SHP77 (cell line): Measurements from ENCODE around the gene SCYL3.
A peak's percentile ranks its signal among the peaks of the same experiment; 100 is the strongest.
"Not testable (repeated sequence)": the region's sequence is repeated elsewhere in the genome, so short reads cannot be mapped to it uniquely, and the experiment has no call there.

Experiments used
- DNase-seq, 2 experiments: peaks; one replicate each; lab custom pipeline; 2025; lab: John Stamatoyannopoulos, UW

Gene SCYL3

GRCh38 chr1:169893645-169894423 lies at the start of gene SCYL3:
Gene SCYL3, minus strand, starts transcription at chr1:169893896. Its CDS starts 5,056 bp downstream, at chr1:169888840.
- DNase-seq = peak; percentile 94 to 95

GRCh38 chr1:169941982-169942830 lies 48.5 kb upstream of the SCYL3 start:
- no peak for DNase-seq

- no peak for DNase-seq
Measured at GRCh38 chr1:169933984-169934725, 40.5 kb upstream of the SCYL3 start.

GRCh38 chr1:169931795-169932231 lies 38.1 kb upstream of the SCYL3 start:
- no peak for DNase-seq

- no peak for DNase-seq
Measured at GRCh38 chr1:169929210-169929526, 35.5 kb upstream of the SCYL3 start.

GRCh38 chr1:169928438-169929209 lies 34.9 kb upstream of the SCYL3 start:
- DNase-seq = peak; percentile 28 to 37

GRCh38 chr1:169925505-169926482 lies 32.1 kb upstream of the SCYL3 start:
- DNase-seq = no peak

GRCh38 chr1:169924829-169925228 lies 31.1 kb upstream of the SCYL3 start:
- no peak for DNase-seq

- no peak for DNase-seq
Measured at GRCh38 chr1:169924063-169924462, 30.4 kb upstream of the SCYL3 start.

- no peak for DNase-seq
Measured at GRCh38 chr1:169921080-169921479, 27.4 kb upstream of the SCYL3 start.

- DNase-seq = no peak
Measured at GRCh38 chr1:169918927-169919326, 25.2 kb upstream of the SCYL3 start.

GRCh38 chr1:169918220-169918619 lies 24.5 kb upstream of the SCYL3 start:
- DNase-seq = not testable (repeated sequence)

GRCh38 chr1:169915150-169915549 lies 21.5 kb upstream of the SCYL3 start:
- no peak for DNase-seq

GRCh38 chr1:169914531-169914930 lies 20.8 kb upstream of the SCYL3 start:
- no peak for DNase-seq

GRCh38 chr1:169909499-169909898 lies 15.8 kb upstream of the SCYL3 start:
- DNase-seq = no peak

- no peak for DNase-seq
Measured at GRCh38 chr1:169906938-169907337, 13.2 kb upstream of the SCYL3 start.

GRCh38 chr1:169904834-169905233 lies 11.1 kb upstream of the SCYL3 start:
- no peak for DNase-seq

GRCh38 chr1:169902751-169903150 lies 9.1 kb upstream of the SCYL3 start:
- DNase-seq = no peak

- no peak for DNase-seq
Measured at GRCh38 chr1:169901115-169901514, 7.4 kb upstream of the SCYL3 start.

- DNase-seq = no peak
Measured at GRCh38 chr1:169900571-169900970, 6.9 kb upstream of the SCYL3 start.
